ENCODE results near the gene EPB41L5.
"Not testable (repeated sequence)": the region's sequence is repeated elsewhere in the genome, so short reads cannot be mapped to it uniquely, and the experiment has no call there.

EPB41L5 gene

DNA sequence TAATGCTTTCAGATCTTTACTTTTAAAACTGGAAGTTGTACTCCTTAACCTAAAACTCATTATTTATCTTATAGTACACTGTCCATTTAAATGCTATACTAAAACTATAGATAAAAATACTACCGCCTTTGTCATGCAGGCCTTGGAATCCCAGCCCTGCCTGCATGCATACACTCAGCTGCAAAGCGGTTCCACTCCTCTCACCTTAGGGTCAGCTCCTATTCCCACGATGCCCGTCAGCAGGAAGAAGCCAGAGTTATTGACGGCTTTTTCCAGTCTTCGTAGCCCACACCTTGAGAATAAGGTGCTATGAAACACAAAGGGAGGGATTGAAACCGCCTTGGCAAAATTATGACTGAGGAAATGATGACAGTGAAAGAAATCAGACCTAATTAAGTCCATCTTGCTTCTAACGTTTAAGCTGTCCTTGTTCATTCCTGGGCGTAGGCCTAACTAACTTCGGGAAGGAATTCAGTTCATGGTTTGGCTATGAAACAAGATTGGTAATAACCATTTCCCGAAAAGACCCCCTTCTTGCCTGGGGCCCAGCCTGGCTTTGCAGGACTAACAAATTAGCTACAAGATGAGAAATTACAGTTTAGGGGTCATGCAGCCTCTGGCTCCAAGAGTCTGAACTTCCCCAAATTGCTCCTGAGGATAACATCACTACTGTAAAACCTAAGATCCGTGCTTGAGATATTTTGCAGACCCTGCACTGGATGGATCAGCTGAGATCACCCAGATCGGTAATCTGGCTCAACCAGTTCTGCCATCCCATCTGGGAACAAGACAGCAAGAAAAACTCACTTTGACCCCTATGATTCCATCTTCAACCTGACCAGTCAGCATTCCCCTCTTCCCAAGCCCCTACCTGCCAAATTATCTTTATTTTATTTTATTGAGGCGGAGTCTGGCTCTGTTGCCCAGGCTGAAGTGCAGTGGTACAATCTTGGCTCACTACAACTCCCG lies 17.1 kb downstream of the EPB41L5 start:
- DNase-seq (ENCODE audit: low read depth in 2 of 2): no peak

DNA sequence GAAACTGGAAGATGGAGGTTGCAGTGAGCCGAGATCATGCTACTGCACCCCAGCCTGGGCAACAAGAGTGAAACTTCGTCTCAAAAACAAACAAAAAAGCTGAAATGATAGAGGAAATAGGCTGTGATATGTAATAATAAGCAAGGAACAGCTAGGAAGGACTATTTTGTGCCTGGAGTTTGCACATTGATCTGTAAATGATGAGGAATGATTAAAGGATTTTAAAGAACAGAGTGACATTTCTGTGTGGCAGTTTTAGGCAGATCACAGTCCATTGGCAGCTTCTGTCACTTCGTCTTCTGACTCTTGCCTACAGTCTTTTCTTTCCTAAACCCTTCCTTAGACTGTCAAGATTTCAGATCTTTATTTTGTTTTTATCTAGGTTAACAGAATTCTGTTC lies 19.4 kb downstream of the EPB41L5 start:
- DNase-seq (ENCODE audit: low read depth in 2 of 2): no peak

DNA sequence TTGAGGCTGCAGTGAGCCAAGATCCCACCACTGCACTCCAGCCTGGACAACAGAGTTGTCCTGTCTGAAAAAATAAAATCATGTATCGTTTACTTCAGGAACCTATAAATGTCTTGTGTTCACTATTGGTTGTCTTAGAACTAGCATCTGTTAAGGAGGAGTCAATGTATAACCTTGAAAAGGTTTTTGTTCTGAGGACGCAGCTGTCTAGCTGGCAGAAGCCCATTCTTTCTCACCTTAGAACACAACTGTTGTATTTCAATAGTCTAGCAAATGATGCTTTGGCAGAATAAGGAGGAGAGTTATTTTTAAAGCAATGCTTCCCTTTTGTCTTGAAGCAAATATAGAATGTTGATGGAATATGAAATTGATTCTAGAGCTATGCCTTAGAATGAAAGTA lies 21.1 kb downstream of the EPB41L5 start:
- DNase-seq (ENCODE audit: low read depth in 2 of 2): no peak

DNA sequence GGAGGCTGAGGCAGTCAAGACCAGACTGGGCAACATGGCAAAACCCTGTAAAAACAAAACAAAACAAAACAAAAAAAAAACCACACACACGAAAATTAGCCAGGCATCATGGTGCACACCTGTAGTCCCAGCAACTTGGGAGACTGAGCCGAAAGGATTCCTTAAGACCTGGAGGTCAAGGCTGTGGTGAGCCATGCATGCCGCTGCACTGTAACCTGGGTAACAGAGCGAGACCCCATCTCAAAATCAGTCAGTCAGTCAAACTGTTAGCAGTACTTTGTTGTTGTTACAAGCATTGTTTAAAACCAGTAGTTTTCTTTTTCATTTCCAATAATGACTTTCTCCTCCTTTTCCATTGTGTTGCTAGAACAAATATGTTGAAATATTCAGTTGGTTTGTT lies 21.7 kb downstream of the EPB41L5 start:
- DNase-seq (ENCODE audit: low read depth in 2 of 2): no peak

DNA sequence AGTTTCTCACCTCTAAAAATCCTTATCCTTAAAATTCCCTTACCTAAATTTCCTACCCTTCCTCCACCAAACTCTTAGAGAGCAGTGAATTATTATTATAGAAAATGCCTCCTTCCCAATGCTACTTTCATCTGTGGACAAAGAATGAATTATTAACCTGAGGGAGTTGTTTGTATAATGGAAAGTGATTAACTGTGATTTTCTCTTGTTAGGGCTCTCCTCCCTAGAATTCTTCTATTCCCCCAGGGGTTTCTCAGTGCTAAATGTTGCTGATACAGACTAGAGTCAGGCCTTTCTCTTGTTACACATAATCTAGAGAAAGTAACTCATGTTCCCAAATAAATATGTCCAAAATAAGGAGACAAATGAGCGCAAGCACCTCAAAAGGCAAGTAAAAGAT lies 23.3 kb downstream of the EPB41L5 start:
- DNase-seq (ENCODE audit: low read depth in 2 of 2): no peak

DNA sequence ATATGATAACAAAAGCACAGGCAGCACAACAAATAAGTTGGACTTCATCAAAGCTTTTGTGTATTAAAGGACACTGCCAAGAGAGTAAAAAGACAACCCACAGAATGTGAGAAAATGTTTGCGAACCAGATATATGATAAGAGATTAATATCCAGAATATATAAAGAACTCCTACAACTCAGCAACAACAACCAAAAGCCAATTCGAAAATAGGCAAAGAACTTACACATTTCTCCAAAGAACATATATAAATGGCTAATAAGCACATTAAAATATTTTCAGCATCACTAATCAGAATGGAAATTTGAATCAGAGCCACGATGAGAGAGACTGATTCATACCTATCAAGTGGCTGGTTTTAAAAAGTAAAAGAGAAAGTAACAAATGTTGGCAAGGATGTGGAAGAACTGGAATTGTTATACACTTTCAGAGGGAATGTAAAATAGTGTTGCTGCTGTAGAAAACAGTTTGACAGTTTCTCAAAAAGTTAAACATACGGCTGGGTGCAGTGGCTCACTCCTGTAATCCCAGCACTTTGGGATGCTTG lies 25.2 kb downstream of the EPB41L5 start:
- no peak for DNase-seq (ENCODE audit: low read depth in 2 of 2)

DNA sequence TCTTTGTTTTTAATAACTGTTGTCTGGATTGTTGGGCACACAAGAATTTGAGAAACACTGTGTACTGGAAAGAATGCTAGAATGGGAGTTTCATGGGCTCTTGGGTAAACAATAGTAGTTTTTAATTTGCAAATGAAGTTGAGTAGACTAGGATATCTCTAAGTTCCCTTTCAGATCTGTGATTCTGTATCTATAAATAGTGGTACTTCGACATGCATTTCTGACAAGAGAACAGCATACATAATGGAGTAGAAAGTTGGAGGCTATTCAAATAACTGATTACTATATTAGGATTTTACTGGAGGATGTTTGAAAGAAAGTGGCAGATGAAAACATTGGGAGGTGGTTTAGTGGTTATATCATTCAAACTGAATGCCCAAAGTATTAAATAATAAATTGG lies 29.5 kb downstream of the EPB41L5 start:
- no peak for DNase-seq (ENCODE audit: low read depth in 2 of 2)

DNA sequence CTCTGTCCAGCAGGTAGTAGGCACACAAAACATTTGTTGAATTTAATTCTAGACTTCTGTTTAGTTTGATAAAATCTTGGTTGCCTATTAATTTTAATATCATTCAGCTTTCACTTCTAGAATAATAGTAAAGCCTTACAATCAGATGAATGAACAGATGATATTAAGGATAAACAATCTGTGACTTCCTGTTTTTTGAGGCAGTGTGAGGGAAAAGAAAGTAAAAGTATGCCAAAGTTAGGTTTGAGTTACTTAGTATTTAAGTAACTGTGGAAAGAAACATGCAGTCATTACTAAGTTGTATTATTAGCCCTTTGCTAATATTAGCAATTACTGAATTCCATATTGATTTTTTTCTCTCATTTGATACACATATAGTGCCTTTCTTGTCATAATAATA lies 31.5 kb downstream of the EPB41L5 start:
- DNase-seq (ENCODE audit: low read depth in 2 of 2): no peak

DNA sequence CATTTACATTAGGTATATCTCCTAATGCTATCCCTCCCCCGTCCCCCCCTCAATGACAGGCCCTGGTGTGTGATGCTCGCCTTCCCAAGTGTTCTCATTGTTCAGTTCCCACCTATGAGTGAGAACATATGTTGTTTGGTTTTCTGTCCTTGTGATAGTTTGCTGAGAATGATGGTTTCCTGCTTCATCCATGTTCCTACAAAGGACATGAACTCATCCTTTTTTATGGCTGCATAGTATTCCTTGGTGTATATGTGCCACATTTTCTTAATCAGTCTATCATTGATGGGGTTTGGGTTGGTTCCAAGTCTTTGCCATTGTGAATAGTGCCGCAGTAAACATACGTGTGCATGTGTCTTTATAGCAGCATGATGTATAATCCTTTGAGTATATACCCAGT lies 32.9 kb downstream of the EPB41L5 start:
- not testable (repeated sequence) for DNase-seq (ENCODE audit: low read depth in 2 of 2)

DNA sequence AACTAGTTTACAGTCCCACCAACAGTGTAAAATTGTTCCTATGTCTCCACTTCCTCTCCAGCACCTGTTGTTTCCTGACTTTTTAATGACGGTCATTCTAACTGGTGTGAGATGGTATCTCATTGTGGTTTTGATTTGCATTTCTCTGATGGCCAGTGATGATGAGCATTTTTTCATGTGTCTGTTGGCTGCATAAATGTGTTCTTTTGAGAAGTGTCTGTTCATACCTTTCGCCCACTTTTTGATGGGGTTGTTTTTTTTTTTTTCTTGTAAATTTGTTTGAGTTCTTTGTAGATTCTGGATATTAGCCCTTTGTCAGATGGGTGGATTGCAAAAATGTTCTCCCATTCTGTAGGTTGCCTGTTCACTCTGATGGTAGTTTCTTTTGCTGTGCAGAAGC lies 33.4 kb downstream of the EPB41L5 start:
- not testable (repeated sequence) for DNase-seq (ENCODE audit: low read depth in 2 of 2)

DNA sequence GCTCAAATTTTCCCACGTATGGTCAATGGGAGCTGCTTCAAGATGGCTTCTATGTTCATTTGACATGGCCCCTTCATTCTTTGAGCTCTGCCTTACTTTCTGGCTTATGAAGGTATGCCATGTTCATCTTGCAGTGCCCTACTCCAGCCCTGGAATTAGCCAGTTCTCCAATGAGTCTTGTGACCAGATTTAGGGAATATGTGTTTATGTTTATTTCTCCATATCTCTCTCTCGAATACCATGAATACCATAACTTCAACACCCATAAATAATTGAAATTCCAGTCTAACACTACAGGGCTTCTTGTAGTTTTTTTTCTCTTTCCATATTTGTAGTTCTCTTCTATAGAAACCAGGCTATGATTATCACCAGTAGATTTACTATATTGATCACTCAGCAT lies 39.7 kb downstream of the EPB41L5 start:
- no peak for DNase-seq (ENCODE audit: low read depth in 2 of 2)

DNA sequence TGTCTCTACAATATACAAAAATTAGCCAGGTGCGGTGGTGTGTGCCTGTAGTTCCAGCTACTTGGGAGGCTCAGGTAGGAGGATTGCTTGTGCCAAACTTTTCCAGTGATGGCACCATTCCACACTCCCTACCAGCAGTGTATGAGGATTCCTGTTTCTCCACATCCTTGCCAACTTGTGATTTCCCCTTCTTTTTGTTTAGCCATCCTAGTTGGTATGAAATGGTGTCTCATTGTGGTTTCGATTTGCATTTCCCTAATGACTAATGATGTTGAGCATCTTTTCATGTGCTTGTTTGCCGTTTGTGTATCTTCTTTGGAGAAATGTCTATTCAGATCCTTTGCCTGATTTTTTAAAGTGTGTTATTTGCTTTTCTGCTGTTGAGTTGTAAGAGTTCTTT lies 41.0 kb downstream of the EPB41L5 start:
- DNase-seq (ENCODE audit: low read depth in 2 of 2): no peak

DNA sequence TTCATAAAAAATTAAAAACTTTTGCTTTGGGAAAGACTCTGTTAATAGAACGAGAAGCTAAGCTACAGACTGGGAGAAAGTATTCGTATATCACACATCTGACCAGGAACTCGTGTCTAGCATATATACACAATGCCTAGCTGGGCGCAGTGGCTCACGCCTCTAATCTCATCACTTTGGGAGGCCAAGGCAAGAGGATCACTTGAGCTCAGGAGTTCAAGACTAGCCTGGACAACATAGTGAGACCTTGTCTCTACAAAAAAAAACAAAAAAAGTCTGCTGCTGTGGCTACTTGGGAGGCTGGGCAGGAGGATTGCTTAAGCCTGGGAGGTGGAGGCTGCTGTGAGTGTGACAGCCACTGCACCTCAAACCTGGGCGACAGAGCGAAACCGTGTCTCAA lies 46.6 kb downstream of the EPB41L5 start:
- DNase-seq (ENCODE audit: low read depth in 2 of 2): no peak

DNA sequence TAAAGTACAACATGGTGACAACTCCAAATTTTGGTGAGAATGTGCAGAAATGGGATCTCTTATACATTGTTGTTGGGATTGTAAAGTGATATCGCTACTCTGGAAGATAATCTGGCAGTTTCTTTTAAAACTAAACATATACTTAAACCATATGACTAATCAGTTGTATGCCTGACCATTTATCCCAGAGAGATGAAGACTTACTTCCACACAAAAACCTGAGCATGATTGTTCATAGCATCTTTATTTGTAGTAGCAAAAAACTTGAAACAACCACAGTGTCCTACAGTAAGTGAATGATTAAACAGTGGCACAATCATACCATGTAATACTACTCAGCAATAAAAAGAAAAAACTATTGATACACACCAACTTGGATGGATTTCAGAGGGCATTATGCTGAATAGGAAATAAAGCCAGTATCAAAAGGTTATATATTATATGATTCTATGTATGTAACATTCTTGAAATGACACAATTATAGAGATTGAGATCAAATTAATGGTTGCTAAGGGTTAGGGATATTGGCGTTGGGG lies 47.3 kb downstream of the EPB41L5 start:
- no peak for DNase-seq (ENCODE audit: low read depth in 2 of 2)

DNA sequence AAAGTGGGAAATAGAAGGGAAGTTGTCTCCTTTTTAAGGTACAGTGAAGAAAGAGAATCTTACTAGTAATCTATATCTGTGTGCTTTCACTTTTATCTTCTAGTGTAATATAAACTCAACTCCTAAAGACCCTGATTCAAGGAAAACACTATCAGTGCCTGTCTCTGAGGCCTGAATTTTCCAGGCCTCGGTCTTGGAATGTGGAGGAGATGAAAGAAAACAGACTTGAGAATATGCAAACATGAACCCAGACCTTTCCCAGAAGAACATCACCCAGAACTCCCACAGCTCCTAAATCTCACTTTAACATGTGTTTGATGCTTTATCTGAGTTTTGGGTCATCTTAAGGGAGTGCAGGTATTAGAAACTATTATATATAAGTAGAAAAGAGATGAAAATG lies 51.8 kb downstream of the EPB41L5 start:
- DNase-seq (ENCODE audit: low read depth in 2 of 2): no peak

DNA sequence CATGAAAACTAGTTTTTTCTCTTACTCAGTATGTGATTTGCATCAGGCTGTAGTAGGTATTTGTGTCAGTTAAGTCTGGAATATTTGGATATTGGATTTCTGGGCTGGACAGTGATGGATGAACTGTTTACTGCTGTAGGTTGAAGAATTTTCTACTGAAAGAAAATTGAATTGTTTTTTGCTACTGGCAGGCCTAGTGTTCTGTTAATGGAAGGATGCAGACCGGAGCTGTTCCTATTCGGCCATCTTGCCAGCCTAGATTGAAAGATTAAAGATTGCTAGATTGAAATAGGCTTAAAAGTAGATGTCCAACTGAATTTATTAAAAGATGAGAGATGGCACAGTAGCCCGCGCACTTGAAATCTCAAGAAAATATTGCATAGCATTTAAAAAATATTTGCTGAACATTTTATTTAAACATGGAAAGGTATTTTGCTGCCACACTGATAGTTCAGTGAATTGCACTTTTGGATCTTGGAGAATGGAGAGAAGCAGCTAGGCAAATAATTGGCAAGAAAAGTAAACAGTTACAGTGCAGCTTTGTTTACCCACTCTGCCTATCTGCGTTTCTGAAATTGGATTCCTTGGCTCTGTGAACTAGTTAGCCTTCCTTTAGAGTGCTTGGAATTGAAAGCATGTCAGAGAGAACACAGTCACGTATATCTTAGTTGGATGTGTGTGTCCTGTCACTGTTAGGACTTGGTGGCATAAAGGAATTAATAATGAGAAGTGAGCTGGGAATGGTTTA lies 54.1 kb downstream of the EPB41L5 start:
- no peak for DNase-seq (ENCODE audit: low read depth in 2 of 2)

DNA sequence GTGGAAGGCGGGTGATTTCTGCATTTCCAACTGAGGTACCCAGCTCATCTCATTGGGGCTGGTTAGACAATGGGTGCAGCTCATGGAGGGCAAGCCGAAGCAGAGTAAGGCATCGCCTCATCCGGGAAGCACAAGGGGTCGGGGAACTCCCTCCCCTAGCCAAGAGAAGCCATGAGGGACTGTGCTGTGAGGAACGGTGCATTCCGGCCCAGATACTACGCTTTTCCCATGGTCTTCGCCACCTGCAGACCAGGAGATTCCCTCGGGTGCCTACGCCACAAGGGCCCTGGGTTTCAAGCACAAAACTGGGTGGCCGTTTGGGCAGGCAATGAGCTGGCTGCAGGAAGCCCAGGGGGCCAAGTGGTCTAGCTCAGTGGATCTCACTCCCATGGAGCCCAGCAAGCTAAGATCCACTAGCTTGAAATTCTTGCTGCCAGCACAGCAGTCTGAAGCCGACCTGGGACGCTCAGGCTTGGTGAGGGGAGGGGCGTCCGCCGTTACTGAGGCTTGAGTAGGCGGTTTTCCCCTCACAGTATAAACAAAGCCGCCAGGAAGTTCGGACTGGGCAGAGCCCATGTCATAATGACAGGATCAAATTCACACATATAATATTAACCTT lies 55.3 kb downstream of the EPB41L5 start:
- DNase-seq (ENCODE audit: low read depth in 2 of 2): not testable (repeated sequence)

DNA sequence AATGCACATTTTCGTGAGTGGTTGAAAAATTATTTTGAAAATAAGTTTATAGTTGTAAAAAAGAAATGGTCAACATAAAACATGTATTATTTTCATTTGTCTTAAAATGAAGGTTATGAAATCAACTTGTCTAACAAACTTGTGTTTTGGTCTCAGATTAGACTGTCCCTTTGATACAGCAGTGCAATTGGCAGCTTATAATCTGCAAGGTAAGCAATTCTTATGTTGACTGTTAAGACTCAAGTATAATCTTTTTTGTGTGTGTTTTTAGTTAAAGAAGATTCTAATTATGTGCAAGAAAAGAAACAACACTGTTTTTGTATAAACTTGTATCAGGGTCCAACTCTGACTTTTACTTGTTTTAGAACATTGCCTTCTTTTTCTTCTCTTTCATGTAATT lies 62.7 kb downstream of the EPB41L5 start:
- DNase-seq (ENCODE audit: low read depth in 2 of 2): no peak

DNA sequence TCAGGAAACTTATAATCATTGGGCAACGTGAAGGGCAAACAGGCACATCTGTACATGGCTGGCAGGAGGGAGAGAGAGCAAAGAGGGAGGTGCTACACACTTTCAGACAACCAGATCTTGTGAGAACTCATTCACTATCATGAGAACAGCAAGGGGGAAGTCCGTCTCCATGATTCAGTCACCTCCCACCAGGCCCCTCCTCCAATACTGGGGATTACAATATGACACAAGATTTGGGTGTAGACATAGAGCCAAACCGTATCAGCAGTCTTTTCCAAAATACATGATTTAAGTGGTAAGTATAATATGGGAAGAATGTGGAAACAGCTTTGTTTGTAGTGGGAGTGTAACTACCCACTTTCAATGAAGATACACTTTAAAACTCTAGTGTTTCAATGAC lies 65.0 kb downstream of the EPB41L5 start:
- DNase-seq (ENCODE audit: low read depth in 2 of 2): no peak

DNA sequence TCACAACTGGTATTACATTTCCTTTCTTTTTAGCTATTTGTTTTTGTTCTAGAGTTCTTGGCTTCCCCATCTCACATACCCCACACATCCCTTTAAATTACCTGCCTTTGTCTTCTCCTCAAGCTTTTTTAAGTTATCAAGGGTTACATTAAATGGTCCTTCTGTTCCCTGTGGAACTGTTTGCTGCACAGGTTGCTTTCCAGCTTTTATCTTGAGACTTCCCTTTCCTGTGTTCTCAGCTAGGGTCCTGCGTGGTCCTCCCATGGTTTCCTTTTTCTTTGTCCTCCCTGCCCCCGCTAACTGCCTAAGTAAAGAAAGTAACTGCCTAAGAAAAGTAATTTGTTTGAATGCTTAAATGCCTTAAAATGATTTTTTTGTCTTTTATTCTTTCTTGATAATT lies 66.8 kb downstream of the EPB41L5 start:
- DNase-seq (ENCODE audit: low read depth in 2 of 2): no peak

DNA sequence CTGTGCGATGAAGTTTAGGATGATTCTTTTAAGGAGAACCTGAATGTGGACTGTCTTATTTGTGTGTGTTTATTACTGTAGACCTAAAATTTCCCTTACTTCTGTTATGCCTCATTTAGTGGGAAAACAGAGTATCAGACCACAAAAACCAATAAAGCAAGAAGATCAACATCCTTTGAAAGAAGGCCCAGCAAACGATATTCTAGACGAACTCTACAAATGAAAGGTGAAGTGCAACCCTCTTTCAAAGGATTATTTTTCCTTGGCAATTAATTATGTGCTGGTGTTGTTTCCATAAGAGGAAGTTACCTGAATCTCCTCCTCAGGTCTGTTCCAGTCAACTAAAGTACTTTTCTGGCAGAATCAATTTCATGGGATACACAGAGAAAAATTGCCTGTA lies 78.6 kb downstream of the EPB41L5 start:
- DNase-seq (ENCODE audit: low read depth in 2 of 2): no peak

DNA sequence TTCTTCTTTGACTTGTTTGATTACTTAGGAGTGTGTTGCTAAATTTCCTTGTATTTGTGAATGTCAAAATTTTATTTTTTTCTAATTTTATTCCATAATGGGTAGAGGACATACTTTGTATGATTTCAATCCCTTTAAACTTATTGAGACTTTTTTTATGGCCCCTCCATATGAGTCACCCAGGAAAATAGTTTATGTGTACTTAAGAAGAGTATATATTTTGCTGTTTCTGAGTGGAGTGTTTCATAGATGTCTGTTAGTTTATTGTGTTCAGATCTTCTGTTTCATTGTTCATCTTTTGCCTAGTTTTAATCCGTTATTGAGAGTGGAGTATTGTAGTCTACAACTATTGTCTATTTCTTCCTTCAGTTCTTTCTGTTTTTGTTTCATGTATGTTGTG lies 81.9 kb downstream of the EPB41L5 start:
- DNase-seq (ENCODE audit: low read depth in 2 of 2): no peak
